Esophagus squamous epithelium (tissue), 4 donors: ENCODE measurements around the gene TSPAN11.

Source experiments
- POLR2A ChIP-seq, 4 donors: fragments of 450-650 bp; IDR thresholded peaks; one replicate each; pipeline ENCODE4 v1.6.1; 2017; ENCODE audit warnings: antibody characterized with exemption in 4 of 4, mild to moderate bottlenecking in 4 of 4, moderate library complexity in 3 of 4
- TF ChIP-seq, protein P1 (sequence below), 6 experiments: fragments of 450-650 bp in 4 of 6; fragments of 200-600 bp in 2 of 6; sonication (generic) in 2 of 6; IDR thresholded peaks; one replicate each; pipeline ENCODE4 v1.5.1; 2016 to 2019; ENCODE audit warnings: antibody characterized with exemption in 6 of 6, mild to moderate bottlenecking in 4 of 6, moderate library complexity in 4 of 6

GRCh38 chr12:31035967-31036665, 109.6 kb downstream of the TSPAN11 start:
- TF ChIP-seq, protein P1, sequence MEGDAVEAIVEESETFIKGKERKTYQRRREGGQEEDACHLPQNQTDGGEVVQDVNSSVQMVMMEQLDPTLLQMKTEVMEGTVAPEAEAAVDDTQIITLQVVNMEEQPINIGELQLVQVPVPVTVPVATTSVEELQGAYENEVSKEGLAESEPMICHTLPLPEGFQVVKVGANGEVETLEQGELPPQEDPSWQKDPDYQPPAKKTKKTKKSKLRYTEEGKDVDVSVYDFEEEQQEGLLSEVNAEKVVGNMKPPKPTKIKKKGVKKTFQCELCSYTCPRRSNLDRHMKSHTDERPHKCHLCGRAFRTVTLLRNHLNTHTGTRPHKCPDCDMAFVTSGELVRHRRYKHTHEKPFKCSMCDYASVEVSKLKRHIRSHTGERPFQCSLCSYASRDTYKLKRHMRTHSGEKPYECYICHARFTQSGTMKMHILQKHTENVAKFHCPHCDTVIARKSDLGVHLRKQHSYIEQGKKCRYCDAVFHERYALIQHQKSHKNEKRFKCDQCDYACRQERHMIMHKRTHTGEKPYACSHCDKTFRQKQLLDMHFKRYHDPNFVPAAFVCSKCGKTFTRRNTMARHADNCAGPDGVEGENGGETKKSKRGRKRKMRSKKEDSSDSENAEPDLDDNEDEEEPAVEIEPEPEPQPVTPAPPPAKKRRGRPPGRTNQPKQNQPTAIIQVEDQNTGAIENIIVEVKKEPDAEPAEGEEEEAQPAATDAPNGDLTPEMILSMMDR (IDR thresholded peaks at IDR 0.05): no peak
- no peak for TF ChIP-seq POLR2A (IDR thresholded peaks at IDR 0.05)
